PC-9 (cell line): ENCODE data around the gene FAM20C.

ENCODE experiments used
- CTCF ChIP-seq: fragments of 200-600 bp; sonication (generic); conservative IDR thresholded peaks from 2 replicates; pipeline ENCODE4 v1.6.1; 2017; ENCODE audit warnings: mixed run types, antibody characterized with exemption, mild to moderate bottlenecking, moderate library complexity
- EZH2 ChIP-seq: fragments of 200-600 bp; sonication (generic); IDR thresholded peaks from 2 replicates; pipeline ENCODE4 v1.8.0; 2017; ENCODE audit warnings: antibody characterized with exemption, low read depth

DNA sequence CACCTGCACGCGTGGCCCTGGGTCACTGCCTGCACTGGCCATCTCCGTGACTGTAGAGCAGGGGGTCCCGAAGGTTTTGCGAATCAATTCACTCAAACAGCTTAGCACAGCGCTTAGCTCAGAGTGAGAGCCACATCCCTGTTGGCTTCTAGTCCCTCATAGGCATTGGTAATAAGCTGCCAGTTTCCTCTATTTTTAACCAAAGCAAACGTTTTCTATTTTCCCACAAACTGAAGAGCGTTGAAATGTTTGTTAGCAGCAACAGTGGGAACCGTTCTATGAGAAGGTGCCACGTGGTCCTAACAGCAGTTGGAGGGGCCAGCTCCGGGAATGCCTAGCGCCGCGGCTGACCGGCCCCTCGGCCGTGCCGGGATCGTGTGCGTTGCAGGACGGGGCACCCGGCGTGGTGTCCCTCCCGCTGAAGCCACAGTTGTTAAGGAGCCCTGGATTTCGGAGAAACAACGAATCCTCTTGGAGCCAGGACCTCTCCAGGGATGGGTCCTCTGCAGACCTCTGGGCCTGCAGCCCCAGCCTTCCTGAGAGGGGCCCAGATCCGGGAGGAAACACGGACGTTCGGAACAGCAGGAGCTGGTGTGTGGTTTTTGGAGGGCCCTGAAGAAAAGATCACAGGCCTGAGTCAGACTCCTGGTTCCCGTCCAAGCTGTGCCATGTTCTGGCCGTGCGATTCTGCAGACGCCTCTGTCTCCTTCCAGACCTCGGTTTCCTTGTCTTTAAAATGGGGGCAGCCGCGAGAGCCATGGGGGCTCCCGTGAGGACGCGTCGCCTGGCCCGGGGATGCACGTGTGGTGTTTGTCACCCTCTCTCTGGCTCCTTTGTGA, 40.3 kb downstream of the FAM20C start:
- no peak for TF ChIP-seq CTCF
- TF ChIP-seq EZH2 = no peak
